HG03039 (cell line): ENCODE results near the gene TESK2.
"Not testable (repeated sequence)": the region's sequence is repeated elsewhere in the genome, so short reads cannot be mapped to it uniquely, and the experiment has no call there.

Experiments used
- ATAC-seq: cut with Tn5 transposase; IDR thresholded peaks from one replicate; pipeline ENCODE4 v1.9.1; 2021; ENCODE audit warnings: mild to moderate bottlenecking, moderate library complexity; ENCODE audit not compliant: unreplicated experiment

The TESK2 gene

GRCh38 chr1:45510036-45510971, 19.3 kb upstream of the TESK2 start:
- no peak for ATAC-seq

- ATAC-seq: no peak
Measured at GRCh38 chr1:45508295-45509151, 17.6 kb upstream of the TESK2 start.

- ATAC-seq: no peak
Measured at GRCh38 chr1:45507893-45508292, 16.9 kb upstream of the TESK2 start.

GRCh38 chr1:45507195-45507594, 16.2 kb upstream of the TESK2 start:
- no peak for ATAC-seq

GRCh38 chr1:45503462-45504360, 12.7 kb upstream of the TESK2 start:
- no peak for ATAC-seq

- no peak for ATAC-seq
Measured at GRCh38 chr1:45501505-45501859, 10.5 kb upstream of the TESK2 start.

- ATAC-seq: no peak
Measured at GRCh38 chr1:45499415-45499769, 8.4 kb upstream of the TESK2 start.

GRCh38 chr1:45498279-45498678, 7.3 kb upstream of the TESK2 start:
- ATAC-seq: no peak

GRCh38 chr1:45493116-45493697, 2.2 kb upstream of the TESK2 start:
- no peak for ATAC-seq

GRCh38 chr1:45492691-45493090, 1.7 kb upstream of the TESK2 start:
- ATAC-seq: no peak

- no peak for ATAC-seq
Measured at GRCh38 chr1:45491487-45492260, 711 bp upstream of the TESK2 start.

- ATAC-seq: no peak
Measured at GRCh38 chr1:45490121-45490625, 790 bp downstream of the TESK2 start.

GRCh38 chr1:45489379-45489778, 1.6 kb downstream of the TESK2 start:
- ATAC-seq: not testable (repeated sequence)

- ATAC-seq: no peak
Measured at GRCh38 chr1:45488666-45489377, 2.1 kb downstream of the TESK2 start.

GRCh38 chr1:45485949-45486348, 5.0 kb downstream of the TESK2 start:
- no peak for ATAC-seq

- ATAC-seq: no peak
Measured at GRCh38 chr1:45479039-45479748, 11.8 kb downstream of the TESK2 start.

- no peak for ATAC-seq
Measured at GRCh38 chr1:45478121-45478814, 12.7 kb downstream of the TESK2 start.

GRCh38 chr1:45477646-45478045, 13.3 kb downstream of the TESK2 start:
- no peak for ATAC-seq
